Activated naive CD8-positive, alpha-beta T cell treated with anti-CD3 and anti-CD28 coated beads, Interleukin-2, amount 50 U/mL, for 24 hours (primary cell): Measurements from ENCODE around the gene ZNF394.

Source experiments
- ATAC-seq: fragments of 150-1000 bp; cut with Tn5 transposase; one replicate; pipeline ENCODE4 v1.10.0; 2021
- DNase-seq: peaks from one replicate; pipeline ENCODE4 v3.0.0; 2021
- H3K27ac Mint-ChIP-seq: one replicate; pipeline ENCODE4 v1.8.0; 2021; ENCODE audit warnings: mild to moderate bottlenecking, mixed read lengths
- H3K27me3 Mint-ChIP-seq: one replicate; pipeline ENCODE4 v1.8.0; 2021; ENCODE audit warnings: mixed read lengths
- H3K36me3 Mint-ChIP-seq: one replicate; pipeline ENCODE4 v1.8.0; 2021; ENCODE audit warnings: low read depth, mixed read lengths
- H3K4me1 Mint-ChIP-seq: one replicate; pipeline ENCODE4 v1.8.0; 2021; ENCODE audit warnings: mixed read lengths
- H3K4me3 Mint-ChIP-seq: one replicate; pipeline ENCODE4 v1.8.0; 2021; ENCODE audit warnings: mild to moderate bottlenecking, moderate library complexity, mixed read lengths
- H3K9me3 Mint-ChIP-seq: one replicate; pipeline ENCODE4 v1.8.0; 2021; ENCODE audit warnings: mixed read lengths

Gene ZNF394

GRCh38 chr7:99472561-99473314 is 27.3 kb downstream of the ZNF394 start, which contains the start of gene ZNF789:
Gene ZNF789 (plus strand): TSS chr7:99472890. CDS start chr7:99476457, 3,567 bp downstream.
- peak within 1 kb of the TSS; percentile 95 for H3K27ac Mint-ChIP-seq
- DNase-seq, result peak; percentile 97
- H3K9me3 Mint-ChIP-seq, result no peaks in the 10 kb centered on the region
- peak within 1 kb of the TSS; percentile 100 for H3K4me3 Mint-ChIP-seq
- H3K4me1 Mint-ChIP-seq, result peaks cover 34% of the 10 kb centered on the region
- H3K36me3 Mint-ChIP-seq, result peaks cover 10% of the 10 kb centered on the region
- ATAC-seq, result peak; percentile 99
- no peaks in the 10 kb centered on the region for H3K27me3 Mint-ChIP-seq

GRCh38 chr7:99469381-99470065 is 30.6 kb downstream of the ZNF394 start:
- Mint-ChIP-seq H3K4me1 (peaks cover 37% of the 10 kb centered on the region), H3K4me3 (no peak overlapping the region), H3K9me3 (no peaks in the 10 kb centered on the region), H3K27me3 (no peaks in the 10 kb centered on the region), H3K36me3 (peaks cover 12% of the 10 kb centered on the region), H3K27ac (no peak overlapping the region)
- no peak for ATAC-seq
- no peak for DNase-seq

- Mint-ChIP-seq H3K4me1 (peaks cover 34% of the 10 kb centered on the region), H3K36me3 (peaks cover 19% of the 10 kb centered on the region), H3K27ac (no peak overlapping the region), H3K27me3 (no peaks in the 10 kb centered on the region), H3K4me3 (no peak overlapping the region), H3K9me3 (no peaks in the 10 kb centered on the region)
- no peak for DNase-seq
- no peak for ATAC-seq
Measured at GRCh38 chr7:99468336-99468918, 31.7 kb downstream of the ZNF394 start.

- DNase-seq (no peak), ATAC-seq (no peak)
- H3K27ac Mint-ChIP-seq, result peak overlapping the region; percentile 87
- H3K4me3 Mint-ChIP-seq, result peak overlapping the region; percentile 89
- peaks cover 32% of the 10 kb centered on the region for H3K36me3 Mint-ChIP-seq
- no peaks in the 10 kb centered on the region for H3K9me3 Mint-ChIP-seq
- peaks cover 36% of the 10 kb centered on the region for H3K4me1 Mint-ChIP-seq
- H3K27me3 Mint-ChIP-seq, result no peaks in the 10 kb centered on the region
Measured at GRCh38 chr7:99465421-99465768, 34.7 kb downstream of the ZNF394 start.

GRCh38 chr7:99461221-99461620 is 38.9 kb downstream of the ZNF394 start:
- H3K27me3 Mint-ChIP-seq, result no peaks in the 10 kb centered on the region
- no peaks in the 10 kb centered on the region for H3K9me3 Mint-ChIP-seq
- H3K27ac Mint-ChIP-seq, result no peak overlapping the region
- no peak overlapping the region for H3K4me3 Mint-ChIP-seq
- ATAC-seq, result no peak
- peaks cover 45% of the 10 kb centered on the region for H3K4me1 Mint-ChIP-seq
- no peak for DNase-seq
- peaks cover 56% of the 10 kb centered on the region for H3K36me3 Mint-ChIP-seq

- no peak overlapping the region for H3K27ac Mint-ChIP-seq
- H3K4me1 Mint-ChIP-seq, result peaks cover 41% of the 10 kb centered on the region
- no peaks in the 10 kb centered on the region for H3K27me3 Mint-ChIP-seq
- no peaks in the 10 kb centered on the region for H3K9me3 Mint-ChIP-seq
- no peak overlapping the region for H3K4me3 Mint-ChIP-seq
- no peak for ATAC-seq
- no peak for DNase-seq
- H3K36me3 Mint-ChIP-seq, result peaks cover 54% of the 10 kb centered on the region
Measured at GRCh38 chr7:99460651-99461050, 39.4 kb downstream of the ZNF394 start.

- peak overlapping the region; percentile 52 for H3K27ac Mint-ChIP-seq
- ATAC-seq (peak; percentile 40), DNase-seq (peak; percentile 20)
- H3K9me3 Mint-ChIP-seq, result no peaks in the 10 kb centered on the region
- H3K27me3 Mint-ChIP-seq, result no peaks in the 10 kb centered on the region
- H3K4me1 Mint-ChIP-seq, result peaks cover 31% of the 10 kb centered on the region
- peaks cover 50% of the 10 kb centered on the region for H3K36me3 Mint-ChIP-seq
- no peak overlapping the region for H3K4me3 Mint-ChIP-seq
Measured at GRCh38 chr7:99459087-99459486, 41.0 kb downstream of the ZNF394 start.

- Mint-ChIP-seq H3K27ac (no peak overlapping the region), H3K27me3 (no peaks in the 10 kb centered on the region), H3K4me1 (peaks cover 27% of the 10 kb centered on the region), H3K9me3 (no peaks in the 10 kb centered on the region), H3K4me3 (no peak overlapping the region), H3K36me3 (peaks cover 49% of the 10 kb centered on the region)
- DNase-seq (no peak), ATAC-seq (no peak)
Measured at GRCh38 chr7:99457650-99458493, 42.2 kb downstream of the ZNF394 start.

GRCh38 chr7:99457050-99457649 is 42.9 kb downstream of the ZNF394 start:
- Mint-ChIP-seq H3K4me3 (no peak overlapping the region), H3K27ac (no peak overlapping the region), H3K36me3 (peaks cover 44% of the 10 kb centered on the region), H3K27me3 (no peaks in the 10 kb centered on the region), H3K9me3 (no peaks in the 10 kb centered on the region), H3K4me1 (peaks cover 21% of the 10 kb centered on the region)
- no peak for DNase-seq
- no peak for ATAC-seq

- H3K36me3 Mint-ChIP-seq, result peaks cover 41% of the 10 kb centered on the region
- no peak for DNase-seq
- ATAC-seq, result no peak
- peaks cover 17% of the 10 kb centered on the region for H3K4me1 Mint-ChIP-seq
- no peaks in the 10 kb centered on the region for H3K27me3 Mint-ChIP-seq
- no peak overlapping the region for H3K27ac Mint-ChIP-seq
- no peaks in the 10 kb centered on the region for H3K9me3 Mint-ChIP-seq
- no peak overlapping the region for H3K4me3 Mint-ChIP-seq
Measured at GRCh38 chr7:99456288-99456687, 43.8 kb downstream of the ZNF394 start.

GRCh38 chr7:99455874-99456273 is 44.2 kb downstream of the ZNF394 start:
- Mint-ChIP-seq H3K4me3 (no peak overlapping the region), H3K9me3 (no peaks in the 10 kb centered on the region), H3K27me3 (no peaks in the 10 kb centered on the region), H3K36me3 (peaks cover 43% of the 10 kb centered on the region), H3K4me1 (peaks cover 15% of the 10 kb centered on the region), H3K27ac (no peak overlapping the region)
- no peak for ATAC-seq
- no peak for DNase-seq

GRCh38 chr7:99453105-99453504 is 47.0 kb downstream of the ZNF394 start:
- Mint-ChIP-seq H3K36me3 (peaks cover 28% of the 10 kb centered on the region), H3K27ac (no peak overlapping the region), H3K4me1 (peaks cover 2% of the 10 kb centered on the region), H3K4me3 (no peak overlapping the region), H3K27me3 (no peaks in the 10 kb centered on the region), H3K9me3 (no peaks in the 10 kb centered on the region)
- no peak for ATAC-seq
- no peak for DNase-seq

- ATAC-seq (no peak), DNase-seq (no peak)
- H3K27me3 Mint-ChIP-seq, result no peaks in the 10 kb centered on the region
- H3K4me1 Mint-ChIP-seq, result peaks cover 2% of the 10 kb centered on the region
- H3K36me3 Mint-ChIP-seq, result peaks cover 30% of the 10 kb centered on the region
- no peak overlapping the region for H3K4me3 Mint-ChIP-seq
- no peaks in the 10 kb centered on the region for H3K9me3 Mint-ChIP-seq
- no peak overlapping the region for H3K27ac Mint-ChIP-seq
Measured at GRCh38 chr7:99452541-99452940, 47.5 kb downstream of the ZNF394 start.

GRCh38 chr7:99451936-99452335 is 48.1 kb downstream of the ZNF394 start:
- no peaks in the 10 kb centered on the region for H3K9me3 Mint-ChIP-seq
- H3K4me3 Mint-ChIP-seq, result no peak overlapping the region
- ATAC-seq, result no peak
- H3K27me3 Mint-ChIP-seq, result no peaks in the 10 kb centered on the region
- H3K36me3 Mint-ChIP-seq, result peaks cover 30% of the 10 kb centered on the region
- H3K27ac Mint-ChIP-seq, result no peak overlapping the region
- H3K4me1 Mint-ChIP-seq, result peaks cover 2% of the 10 kb centered on the region
- DNase-seq, result no peak
